Measurements from ENCODE around the gene FAM168B. TPM values are rescaled to one million over a fixed set of nuclear protein-coding genes. Genes with fewer than 3 reads are reported as not detected.
A peak's percentile ranks its signal among the peaks of the same experiment; 100 is the strongest.
"Not testable (repeated sequence)": the region's sequence is repeated elsewhere in the genome, so short reads cannot be mapped to it uniquely, and the experiment has no call there.

Gene FAM168B
- total RNA-seq, 1 experiment from 2014 or later: 146 TPM

DNA sequence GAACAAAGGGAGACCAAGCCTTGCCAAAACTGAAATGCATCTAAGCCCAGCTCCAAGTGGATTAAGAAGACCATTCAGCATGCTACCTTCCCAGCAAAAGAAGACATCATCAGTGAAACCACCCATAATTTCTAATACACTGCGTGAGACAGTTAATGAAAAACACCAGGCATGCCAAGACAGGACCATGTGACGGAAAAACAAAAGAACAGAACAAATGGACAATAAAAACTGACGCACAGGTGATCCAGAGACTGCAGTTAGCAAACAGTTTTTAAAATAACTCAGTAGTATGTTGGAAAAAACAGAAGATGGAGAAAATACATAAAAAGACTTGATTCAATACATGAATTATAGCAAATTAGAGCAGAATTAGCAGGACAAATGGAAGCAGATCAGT is 15.3 kb downstream of the FAM168B start:
- Histone ChIP-seq H3K27me3 (no peaks in the 10 kb centered on the region), H3K36me3 (peaks cover 86% of the 10 kb centered on the region), H3K4me3 (no peak overlapping the region), H3K9me3 (replicated peaks) (no peaks in the 10 kb centered on the region), H3K27ac (no peak overlapping the region), H3K4me1 (no peaks in the 10 kb centered on the region)
- DNase-seq: no peak

DNA sequence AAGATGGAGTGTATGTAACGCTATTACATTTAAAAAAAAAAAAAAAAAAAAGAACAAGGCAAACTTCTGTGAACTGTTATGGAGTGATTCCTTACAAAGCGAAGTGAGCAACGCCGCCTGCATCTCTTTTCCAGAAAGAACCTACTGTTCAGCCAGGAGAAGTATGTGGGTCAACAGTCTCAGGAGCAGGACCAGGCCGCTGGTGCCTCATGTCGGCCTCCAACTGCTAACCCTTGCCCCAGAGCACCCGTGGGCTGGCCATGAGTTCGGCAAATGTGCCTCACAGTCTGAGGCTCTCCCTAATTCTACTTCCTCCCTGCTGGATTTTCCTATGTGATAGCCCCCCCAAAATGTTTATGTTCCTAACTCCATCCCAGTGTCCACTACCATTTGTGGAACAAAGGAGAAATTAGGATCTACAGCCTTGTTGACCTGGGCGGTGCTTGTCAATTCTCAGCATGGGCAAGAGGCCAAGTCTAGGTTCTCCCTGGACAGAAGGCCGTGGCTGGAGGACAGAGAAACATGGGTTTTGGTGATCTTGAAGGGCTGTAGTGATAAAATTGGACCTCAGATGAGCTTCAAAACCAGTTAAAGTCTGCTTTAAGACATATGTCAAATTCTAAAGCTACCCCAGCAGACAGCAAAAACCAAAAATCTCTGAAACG is 15.9 kb downstream of the FAM168B start:
- DNase-seq: no peak
- Histone ChIP-seq H3K9me3 (replicated peaks) (no peaks in the 10 kb centered on the region), H3K4me3 (no peak overlapping the region), H3K27me3 (no peaks in the 10 kb centered on the region), H3K36me3 (peaks cover 86% of the 10 kb centered on the region), H3K27ac (no peak overlapping the region), H3K4me1 (no peaks in the 10 kb centered on the region)

DNA sequence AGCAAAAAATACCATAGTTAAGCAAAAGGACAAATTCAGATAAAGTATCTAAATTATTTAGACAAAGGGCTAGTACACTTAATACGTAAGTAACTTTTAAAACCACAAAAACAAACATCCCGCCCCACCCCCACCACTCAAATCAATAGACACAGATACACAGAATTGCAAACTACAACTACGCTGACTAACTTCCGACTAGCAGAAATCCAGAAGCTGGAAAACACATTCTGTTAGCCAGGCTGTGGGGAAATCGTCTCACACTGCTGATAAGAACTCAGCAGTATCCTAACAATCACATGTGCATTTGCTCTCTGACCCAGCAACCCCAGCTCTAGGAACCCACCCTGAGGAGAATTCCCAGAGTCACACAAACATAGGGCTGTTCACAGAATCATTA is 16.6 kb downstream of the FAM168B start:
- Histone ChIP-seq H3K27ac (no peak overlapping the region), H3K36me3 (peaks cover 83% of the 10 kb centered on the region), H3K27me3 (no peaks in the 10 kb centered on the region), H3K4me3 (no peak overlapping the region), H3K9me3 (replicated peaks) (no peaks in the 10 kb centered on the region), H3K4me1 (no peaks in the 10 kb centered on the region)
- DNase-seq: no peak

DNA sequence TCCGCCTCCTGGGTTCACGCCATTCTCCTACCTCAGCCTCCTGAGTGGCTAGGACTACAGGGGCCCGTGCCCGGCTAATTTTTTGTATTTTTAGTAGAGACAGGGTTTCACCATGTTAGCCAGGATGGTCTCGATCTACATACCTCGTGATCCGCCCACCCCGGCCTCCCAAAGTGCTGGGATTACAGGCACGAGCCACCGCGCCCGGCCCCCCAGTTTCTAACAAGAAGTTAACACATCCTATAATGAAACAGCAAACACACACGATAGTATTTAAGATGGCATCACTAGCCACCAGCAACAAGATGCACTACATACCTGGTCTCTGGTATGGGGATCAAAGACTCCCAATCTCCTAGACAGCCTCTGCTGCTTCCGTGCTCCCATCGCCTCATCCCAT is 17.7 kb downstream of the FAM168B start:
- peaks cover 83% of the 10 kb centered on the region for H3K36me3 ChIP-seq
- H3K27me3 ChIP-seq; H3K9me3 ChIP-seq (replicated peaks); DNase-seq; H3K4me1 ChIP-seq; H3K4me3 ChIP-seq; H3K27ac ChIP-seq: not testable (repeated sequence)

DNA sequence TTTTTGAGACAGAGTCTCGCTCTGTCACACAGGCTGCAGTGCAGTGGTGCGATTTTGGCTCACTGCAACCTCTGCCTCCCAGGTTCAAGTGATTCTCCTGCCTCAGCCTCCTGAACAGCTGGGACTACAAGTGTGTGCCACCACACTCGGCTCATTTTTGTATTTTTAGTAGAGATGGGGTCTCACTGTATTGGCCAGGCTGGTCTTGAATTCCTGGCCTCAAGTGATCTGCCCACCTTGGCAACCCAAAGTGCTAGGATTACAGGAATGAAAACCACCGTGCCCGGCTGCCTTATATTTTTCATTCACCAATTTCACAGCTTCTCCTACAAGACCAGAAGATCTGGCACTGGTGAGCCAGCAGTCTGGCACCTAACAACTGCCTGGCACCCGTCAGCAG is 25.1 kb downstream of the FAM168B start:
- H3K9me3 ChIP-seq (replicated peaks); DNase-seq; H3K4me3 ChIP-seq; H3K27ac ChIP-seq; H3K4me1 ChIP-seq; H3K27me3 ChIP-seq: not testable (repeated sequence)
- peaks cover 61% of the 10 kb centered on the region for H3K36me3 ChIP-seq

- Histone ChIP-seq H3K27me3 (no peaks in the 10 kb centered on the region), H3K9me3 (replicated peaks) (no peaks in the 10 kb centered on the region), H3K4me3 (no peak overlapping the region), H3K4me1 (no peaks in the 10 kb centered on the region), H3K36me3 (peaks cover 61% of the 10 kb centered on the region), H3K27ac (no peak overlapping the region)
- no peak for DNase-seq
These were observed 25.7 kb downstream of the FAM168B start for GRCh38 chr2:131067465-131068125.

- Histone ChIP-seq H3K4me3 (no peak overlapping the region), H3K36me3 (peaks cover 51% of the 10 kb centered on the region), H3K4me1 (no peaks in the 10 kb centered on the region), H3K27me3 (no peaks in the 10 kb centered on the region), H3K9me3 (replicated peaks) (no peaks in the 10 kb centered on the region), H3K27ac (no peak overlapping the region)
- DNase-seq: no peak
These were observed 28.4 kb downstream of the FAM168B start for GRCh38 chr2:131064589-131065512.

DNA sequence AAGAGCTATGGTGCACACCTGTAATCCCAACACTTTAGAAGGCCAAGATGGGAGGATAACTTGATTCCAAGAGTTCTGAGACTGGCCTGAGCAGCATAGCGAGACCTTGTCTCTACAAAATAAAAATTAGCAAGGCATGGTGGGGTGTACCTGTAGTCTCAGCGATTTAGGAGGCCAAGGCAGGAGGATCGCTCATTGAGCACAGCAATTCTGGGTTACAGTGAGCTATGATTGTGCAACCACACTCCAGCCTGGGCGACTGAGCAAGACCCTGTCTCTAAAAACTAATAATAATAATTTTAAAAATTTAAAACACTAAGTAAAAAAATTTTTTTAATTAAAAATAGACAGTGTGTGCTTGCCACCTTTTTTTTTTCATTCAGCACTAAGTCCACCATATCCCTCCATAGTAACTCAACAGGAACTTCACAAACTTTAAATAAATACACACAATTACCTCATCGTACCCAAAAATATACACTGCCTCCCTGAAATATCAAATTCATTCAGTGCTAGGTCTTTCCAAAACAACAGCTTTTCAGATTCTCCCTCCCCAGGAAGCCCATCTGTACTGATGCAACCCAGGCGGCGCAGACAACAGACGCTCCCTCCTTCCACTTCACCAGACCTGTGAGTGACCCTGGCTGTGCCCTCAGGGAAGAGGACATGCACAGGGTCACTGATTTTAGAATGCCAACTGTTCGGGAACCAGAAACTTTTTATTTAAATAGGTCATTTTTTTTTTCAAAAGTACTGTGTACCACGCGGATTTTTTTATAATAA is 29.6 kb downstream of the FAM168B start:
- H3K4me3 ChIP-seq: no peak overlapping the region
- H3K27ac ChIP-seq: no peak overlapping the region
- H3K36me3 ChIP-seq: peaks cover 53% of the 10 kb centered on the region
- no peaks in the 10 kb centered on the region for H3K27me3 ChIP-seq
- DNase-seq: no peak
- no peaks in the 10 kb centered on the region for H3K9me3 ChIP-seq (replicated peaks)
- H3K4me1 ChIP-seq: peaks cover 3% of the 10 kb centered on the region; the same call in 1 of the 2 replicates

DNA sequence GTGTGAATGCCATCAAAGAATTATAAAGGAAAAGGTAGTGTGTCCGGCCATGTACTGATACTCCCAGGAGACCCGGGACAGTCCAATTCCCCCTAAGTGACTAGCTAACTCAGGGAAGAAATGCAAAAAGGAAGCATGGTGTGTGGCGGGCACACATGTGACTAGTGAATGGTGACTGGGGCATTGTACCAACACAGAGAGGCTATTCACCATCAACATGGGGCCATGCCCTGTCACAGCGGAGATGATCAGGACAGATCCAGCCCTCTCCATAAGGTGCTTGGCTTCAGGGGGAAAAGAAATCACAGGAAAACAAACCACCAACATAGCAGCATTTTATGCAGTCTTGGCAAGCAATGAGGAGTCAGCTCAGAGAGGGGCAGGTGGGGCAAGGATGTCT is 34.3 kb downstream of the FAM168B start:
- peaks cover 64% of the 10 kb centered on the region for H3K36me3 ChIP-seq
- H3K27ac ChIP-seq: no peak overlapping the region
- H3K4me1 ChIP-seq: peaks cover 39% of the 10 kb centered on the region
- no peak for DNase-seq
- H3K27me3 ChIP-seq: no peaks in the 10 kb centered on the region
- H3K4me3 ChIP-seq: no peak overlapping the region
- H3K9me3 ChIP-seq (replicated peaks): no peaks in the 10 kb centered on the region

DNA sequence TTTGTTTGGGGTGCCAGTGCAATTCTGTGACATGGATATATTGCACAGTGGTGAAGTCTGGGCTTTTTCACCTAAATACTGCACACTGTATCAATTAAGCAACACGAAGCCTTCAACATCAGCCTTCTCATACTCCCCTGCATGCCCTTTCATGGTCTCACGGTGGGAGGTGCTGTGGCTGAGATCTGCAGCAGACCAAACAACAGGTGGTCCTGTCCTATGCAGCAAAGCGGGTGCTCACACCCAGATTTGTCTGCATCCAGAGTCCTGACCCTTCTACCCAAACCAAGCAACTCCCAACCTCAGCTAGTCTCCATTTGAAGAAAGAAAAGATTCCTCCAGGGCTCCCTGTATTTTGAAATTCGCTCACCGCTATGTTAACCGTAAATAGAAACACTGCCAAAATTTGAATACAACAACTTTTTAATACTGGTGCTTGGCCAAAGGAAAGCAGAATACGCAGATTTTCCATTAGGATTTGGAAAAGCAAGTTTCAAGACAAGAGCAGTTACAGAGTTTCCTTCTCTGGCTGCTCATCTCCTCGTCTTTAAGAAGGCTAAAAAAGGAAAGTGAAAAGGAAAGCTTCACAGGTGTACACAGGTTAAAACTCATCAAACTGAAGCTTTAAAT is 34.9 kb downstream of the FAM168B start:
- Histone ChIP-seq H3K27ac (no peak overlapping the region), H3K36me3 (peaks cover 64% of the 10 kb centered on the region), H3K27me3 (no peaks in the 10 kb centered on the region), H3K4me3 (no peak overlapping the region), H3K4me1 (peaks cover 39% of the 10 kb centered on the region), H3K9me3 (replicated peaks) (no peaks in the 10 kb centered on the region)
- peak in 1 of 2 experiments; percentile 40 for DNase-seq

- H3K27ac ChIP-seq: no peak overlapping the region
- H3K9me3 ChIP-seq (replicated peaks): no peaks in the 10 kb centered on the region
- H3K4me1 ChIP-seq: peaks cover 39% of the 10 kb centered on the region
- H3K36me3 ChIP-seq: peaks cover 69% of the 10 kb centered on the region
- H3K27me3 ChIP-seq: no peaks in the 10 kb centered on the region
- no peak overlapping the region for H3K4me3 ChIP-seq
- DNase-seq: no peak
These were observed 36.4 kb downstream of the FAM168B start for GRCh38 chr2:131056932-131057287.

- H3K27ac ChIP-seq: peak overlapping the region; percentile 25; the same call in 1 of the 2 replicates
- no peaks in the 10 kb centered on the region for H3K27me3 ChIP-seq
- no peak for DNase-seq
- peaks cover 73% of the 10 kb centered on the region for H3K36me3 ChIP-seq
- H3K9me3 ChIP-seq (replicated peaks): no peaks in the 10 kb centered on the region
- peaks cover 39% of the 10 kb centered on the region for H3K4me1 ChIP-seq
- H3K4me3 ChIP-seq: no peak overlapping the region
These were observed 36.9 kb downstream of the FAM168B start for GRCh38 chr2:131056204-131056931.

GRCh38 chr2:131055169-131056065 is 37.8 kb downstream of the FAM168B start:
- no peak for DNase-seq
- peak overlapping the region; percentile 32; the same call in 1 of the 2 replicates for H3K27ac ChIP-seq
- peaks cover 81% of the 10 kb centered on the region for H3K36me3 ChIP-seq
- H3K4me1 ChIP-seq: peaks cover 39% of the 10 kb centered on the region
- H3K4me3 ChIP-seq: no peak overlapping the region
- no peaks in the 10 kb centered on the region for H3K9me3 ChIP-seq (replicated peaks)
- no peaks in the 10 kb centered on the region for H3K27me3 ChIP-seq

Data from SJCRH30 (cell line).